Endothelial cell of umbilical vein (primary cell): ENCODE measurements around the gene CFAP300.
A peak's percentile ranks its signal among the peaks of the same experiment; 100 is the strongest.

Experiments
- JUN ChIP-seq: IDR thresholded peaks from 2 replicates; pipeline ENCODE4 v1.6.1; 2011; ENCODE audit warnings: borderline replicate concordance, low read depth; ENCODE audit not compliant: insufficient read length, insufficient read depth
- MYC ChIP-seq: IDR thresholded peaks from one replicate; pipeline ENCODE4 v1.6.1; 2011; ENCODE audit warnings: mild to moderate bottlenecking, low read depth, low read length
- POLR2AphosphoS5 ChIP-seq: IDR thresholded peaks from 2 replicates; pipeline ENCODE4 v1.6.1; 2012; ENCODE audit warnings: low read depth, mild to moderate bottlenecking, control low read depth, low read length, moderate library complexity; ENCODE audit not compliant: insufficient read depth
- TF ChIP-seq, protein P1 (sequence below), 2 donors: IDR thresholded peaks; 1 replicate in 1 of 2; 2 replicates in 1 of 2; pipeline ENCODE4 v1.5.1; 2011; ENCODE audit warnings: low read length in 2 of 2, mild to moderate bottlenecking in 2 of 2, moderate library complexity in 2 of 2, control low read depth in 1 of 2, inconsistent platforms in 1 of 2, low read depth in 1 of 2; ENCODE audit not compliant: insufficient read depth in 1 of 2; ENCODE audit errors: extremely low read depth in 1 of 2

- TF ChIP-seq, protein P1, sequence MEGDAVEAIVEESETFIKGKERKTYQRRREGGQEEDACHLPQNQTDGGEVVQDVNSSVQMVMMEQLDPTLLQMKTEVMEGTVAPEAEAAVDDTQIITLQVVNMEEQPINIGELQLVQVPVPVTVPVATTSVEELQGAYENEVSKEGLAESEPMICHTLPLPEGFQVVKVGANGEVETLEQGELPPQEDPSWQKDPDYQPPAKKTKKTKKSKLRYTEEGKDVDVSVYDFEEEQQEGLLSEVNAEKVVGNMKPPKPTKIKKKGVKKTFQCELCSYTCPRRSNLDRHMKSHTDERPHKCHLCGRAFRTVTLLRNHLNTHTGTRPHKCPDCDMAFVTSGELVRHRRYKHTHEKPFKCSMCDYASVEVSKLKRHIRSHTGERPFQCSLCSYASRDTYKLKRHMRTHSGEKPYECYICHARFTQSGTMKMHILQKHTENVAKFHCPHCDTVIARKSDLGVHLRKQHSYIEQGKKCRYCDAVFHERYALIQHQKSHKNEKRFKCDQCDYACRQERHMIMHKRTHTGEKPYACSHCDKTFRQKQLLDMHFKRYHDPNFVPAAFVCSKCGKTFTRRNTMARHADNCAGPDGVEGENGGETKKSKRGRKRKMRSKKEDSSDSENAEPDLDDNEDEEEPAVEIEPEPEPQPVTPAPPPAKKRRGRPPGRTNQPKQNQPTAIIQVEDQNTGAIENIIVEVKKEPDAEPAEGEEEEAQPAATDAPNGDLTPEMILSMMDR (IDR thresholded peaks at IDR 0.05; ENCODE audit: extremely low read depth in 1 of 2, insufficient read depth in 1 of 2, low read depth in 1 of 2, low read length in 2 of 2): peak; percentile 7 to 15
- TF ChIP-seq JUN: no peak
- no peak for TF ChIP-seq POLR2AphosphoS5
- TF ChIP-seq MYC: no peak
Measured at GRCh38 chr11:102007567-102008437, 39.4 kb upstream of the CFAP300 start.
